Measurements from ENCODE around the gene PROCR. TPM values are rescaled to one million over a fixed set of nuclear protein-coding genes. Genes with fewer than 3 reads are reported as not detected.
A peak's percentile ranks its signal among the peaks of the same experiment; 100 is the strongest.

The PROCR gene
- total and polyA plus RNA-seq, 9 of the 15 experiments (the other 6 are each of a cell fraction or from before 2014, with no cell fraction given), result 1.6 to 7.1 (median 4.0) TPM

- TF ChIP-seq MGA (IDR thresholded peaks at IDR 0.05), result 0 out of 2 replicates have a peak, but pooled peaks have one; percentile 6
- 0 out of 2 replicates have a peak, but pooled peaks have one; percentile 37 for TF ChIP-seq BACH1 (tag; IDR thresholded peaks at IDR 0.05)
- TF ChIP-seq TCF3 (CRISPR knock-in tag; IDR thresholded peaks at IDR 0.05), result peak; percentile 81
- peak; percentile 43; the same call in 1 of the 2 replicates for TF ChIP-seq NCOA1 (IDR thresholded peaks at IDR 0.05; ENCODE audit: low read depth)
- TF ChIP-seq TEAD2 (tag; IDR thresholded peaks at IDR 0.05), result 0 out of 2 replicates have a peak, but pooled peaks have one; percentile 43
- peak; percentile 75 for TF ChIP-seq SOX6 (IDR thresholded peaks at IDR 0.05)
- peak; percentile 62; the same call in 1 of the 2 replicates for TF ChIP-seq NFIC (IDR thresholded peaks at IDR 0.05)
- TF ChIP-seq POLR2H (tag; IDR thresholded peaks at IDR 0.05; ENCODE audit: low read depth), result peak; percentile 70
- peak in 1 of 2 experiments; percentile 80; a peak in 2 of 4 replicates for TF ChIP-seq HDAC1 (IDR thresholded peaks at IDR 0.05)
- TF ChIP-seq KDM1A (IDR thresholded peaks at IDR 0.05), result peak; percentile 98
- TF ChIP-seq TRIM24 (IDR thresholded peaks at IDR 0.05), result peak; percentile 8 to 52; a peak in 1 of 4 replicates
- TF ChIP-seq DMBX1 (CRISPR knock-in tag; IDR thresholded peaks at IDR 0.05; ENCODE audit: borderline replicate concordance), result peak; percentile 31; the same call in 1 of the 2 replicates
- peak; percentile 64; the same call in 1 of the 2 replicates for TF ChIP-seq KLF16 (IDR thresholded peaks at IDR 0.05)
- peak in 1 of 2 experiments; percentile 78; a peak in 1 of 4 replicates for TF ChIP-seq ARNT (IDR thresholded peaks at IDR 0.05)
- 0 out of 2 replicates have a peak, but pooled peaks have one; percentile 0 for TF ChIP-seq CXXC5 (CRISPR knock-in tag; IDR thresholded peaks at IDR 0.05)
- TF ChIP-seq USF1 (CRISPR knock-in tag; IDR thresholded peaks at IDR 0.05), result peak; percentile 59
- peak; percentile 10 for TF ChIP-seq RBBP5 (IDR thresholded peaks at IDR 0.05; ENCODE audit: borderline replicate concordance, insufficient read depth, low read length, poor library complexity, severe bottlenecking)
- peak; percentile 86 for TF ChIP-seq TAL1 (IDR thresholded peaks at IDR 0.05)
Measured at GRCh38 chr20:35147575-35148071, 24.2 kb upstream of the PROCR start (continued).
